Ishikawa (cell line): Measurements from ENCODE around the gene COG3.

Experiments
- CEBPB ChIP-seq: IDR thresholded peaks from 2 replicates; pipeline ENCODE4 v1.6.1; 2012
- EP300 ChIP-seq: IDR thresholded peaks from 2 replicates; pipeline ENCODE4 v1.6.1; 2012; ENCODE audit warnings: borderline replicate concordance
- FOXM1 ChIP-seq: IDR thresholded peaks from 2 replicates; pipeline ENCODE4 v1.6.1; 2012; ENCODE audit warnings: low read depth, borderline replicate concordance
- MAX ChIP-seq: IDR thresholded peaks from 2 replicates; pipeline ENCODE4 v1.6.1; 2012
- RAD21 ChIP-seq: IDR thresholded peaks from 2 replicates; pipeline ENCODE4 v1.6.1; 2012; ENCODE audit warnings: low read depth
- REST ChIP-seq: IDR thresholded peaks from 2 replicates; pipeline ENCODE4 v1.6.1; 2012; ENCODE audit warnings: low read depth, mild to moderate bottlenecking
- TCF12 ChIP-seq: IDR thresholded peaks from 2 replicates; pipeline ENCODE4 v1.6.1; 2012; ENCODE audit warnings: low read depth
- USF1 ChIP-seq: IDR thresholded peaks from 2 replicates; pipeline ENCODE4 v1.6.1; 2012
- ZBTB7A ChIP-seq: IDR thresholded peaks from 2 replicates; pipeline ENCODE4 v1.6.1; 2012; ENCODE audit warnings: low read depth

- TF ChIP-seq TCF12 (no peak), MAX (no peak), FOXM1 (no peak), REST (no peak), ZBTB7A (no peak), USF1 (no peak), CEBPB (no peak), EP300 (no peak), RAD21 (no peak)
Measured at GRCh38 chr13:45496942-45497341, 32.2 kb downstream of the COG3 start.
